K562 (cell line): ENCODE data around the gene FHIT. TPM values are rescaled to one million over a fixed set of nuclear protein-coding genes. Genes with fewer than 3 reads are reported as not detected.

Experiments used
- ATAC-seq: fragments of 200-7000 bp; cut with Tn5 transposase; 3 replicates; pipeline ENCODE4 v1.9.1; 2020; ENCODE audit warnings: moderate library complexity
- BruUV-seq: library from RNA; stranded (reverse); fragments of 400-500 nt; replicated peaks from 2 replicates; lab custom pipeline; 2021; lab: Mats Ljungman, UMichigan
- CTCF ChIA-PET: fragments of 300-600 bp; formaldehyde crosslinking; extraction: SDS; loops from one replicate; lab custom pipeline; 2021; ENCODE audit warnings: low intra/inter-chr PET ratio; lab: Yijun Ruan, JAX
- POLR2A ChIA-PET: fragments of 300-600, 350-650 bp; sonication (Branson Sonifier 250); formaldehyde crosslinking; extraction: SDS; loops from one replicate; lab custom pipeline; 2021; ENCODE audit warnings: antibody characterized with exemption, inconsistent platforms; lab: Yijun Ruan, JAX
- DNase-seq, 4 experiments: peaks; one replicate each; pipeline versions ENCODE4 v3.0.0 to v3.0.0-alpha.2; 2011 to 2018; ENCODE audit warnings: low spot score in 3 of 4, mixed read lengths in 3 of 4; ENCODE audit errors: extremely low read depth in 1 of 4
- FAIRE-seq: peaks from 2 replicates; lab custom pipeline; 2011; peaks lifted over from hg19 to GRCh38; lab: Jason Lieb, UNC
- H2AFZ ChIP-seq: 2 replicates; pipeline ENCODE4 v1.6.0; 2011; ENCODE audit warnings: low read depth, low read length, control low read depth, inconsistent platforms
- H3K27ac ChIP-seq: fragments of 200-600 bp; 3 replicates; pipeline ENCODE4 v1.8.0; 2011; ENCODE audit warnings: low read depth, mild to moderate bottlenecking, control low read depth, inconsistent platforms, low read length, moderate library complexity, mixed read lengths; ENCODE audit errors: extremely low read depth
- H3K27me3 ChIP-seq, 2 experiments: fragments of 300-600 bp in 1 of 2; 2 replicates in 1 of 2; 3 replicates in 1 of 2; pipeline versions ENCODE4 v1.6.0 to v1.8.0; 2011; ENCODE audit warnings: inconsistent platforms in 2 of 2, low read length in 2 of 2, mild to moderate bottlenecking in 1 of 2, mixed read lengths in 1 of 2, moderate library complexity in 1 of 2; ENCODE audit not compliant: control insufficient read depth in 2 of 2, insufficient read depth in 2 of 2
- H3K36me3 ChIP-seq: fragments of 300-600 bp; 3 replicates; pipeline ENCODE4 v1.8.0; 2011; ENCODE audit warnings: mild to moderate bottlenecking, low read length, inconsistent platforms; ENCODE audit not compliant: control insufficient read depth, insufficient read depth
- H3K4me1 ChIP-seq, 2 experiments: fragments of 200-600 bp in 1 of 2; replicated peaks in 1 of 2; 2 replicates in 1 of 2; 3 replicates in 1 of 2; pipeline versions ENCODE4 v1.5.1 to v1.8.0; 2011; ENCODE audit warnings: inconsistent platforms in 2 of 2, low read length in 2 of 2, mild to moderate bottlenecking in 1 of 2, mixed read lengths in 1 of 2, moderate library complexity in 1 of 2; ENCODE audit not compliant: control insufficient read depth in 2 of 2, insufficient read depth in 2 of 2
- H3K4me2 ChIP-seq: 2 replicates; pipeline ENCODE4 v1.6.1; 2011; ENCODE audit warnings: low read length, control low read depth, inconsistent platforms, mixed read lengths; ENCODE audit not compliant: insufficient read depth
- H3K4me3 ChIP-seq: fragments of 200-600 bp; sonication (generic), shearing (Covaris generic); 2 replicates; pipeline ENCODE4 v1.5.1; 2016; ENCODE audit warnings: control low read depth, inconsistent platforms
- H3K79me2 ChIP-seq: fragments of 200-600 bp; 3 replicates; pipeline ENCODE4 v1.8.0; 2011; ENCODE audit warnings: low read length, inconsistent platforms; ENCODE audit not compliant: control insufficient read depth, insufficient read depth
- H3K9ac ChIP-seq, 2 experiments: 2 replicates each; pipeline versions ENCODE4 v1.6.0 to v1.6.1; 2011; ENCODE audit warnings: low read depth in 2 of 2, low read length in 2 of 2, control low read depth in 1 of 2, inconsistent platforms in 1 of 2, mild to moderate bottlenecking in 1 of 2, mixed read lengths in 1 of 2; ENCODE audit not compliant: insufficient read depth in 1 of 2
- H3K9me1 ChIP-seq: one replicate; pipeline ENCODE4 v1.6.0; 2011; ENCODE audit warnings: inconsistent platforms, mild to moderate bottlenecking, low read length, moderate library complexity; ENCODE audit not compliant: control insufficient read depth, insufficient read depth
- H3K9me3 ChIP-seq: replicated peaks from 2 replicates; pipeline ENCODE4 v1.5.1; 2011; ENCODE audit warnings: low read depth, low read length, inconsistent platforms; ENCODE audit not compliant: control insufficient read depth, insufficient read depth
- H4K20me1 ChIP-seq: replicated peaks from 2 replicates; pipeline ENCODE4 v1.6.1; 2011; ENCODE audit warnings: low read length, inconsistent platforms, mixed read lengths; ENCODE audit not compliant: control insufficient read depth, insufficient read depth
- ARID1B ChIP-seq: fragments of 450-650 bp; IDR thresholded peaks from 2 replicates; pipeline ENCODE4 v1.6.1; 2016; ENCODE audit warnings: antibody characterized with exemption, mild to moderate bottlenecking, inconsistent platforms
- CBFA2T3 ChIP-seq: fragments of 450-650 bp; IDR thresholded peaks from 2 replicates; pipeline ENCODE4 v1.6.1; 2017
- DPF2 ChIP-seq: fragments of 450-650 bp; IDR thresholded peaks from 2 replicates; pipeline ENCODE4 v1.6.1; 2016
- EP300 ChIP-seq: IDR thresholded peaks from 2 replicates; pipeline ENCODE4 v1.6.1; 2012; ENCODE audit warnings: low read length, improper control_type of control experiment
- FOXJ2 ChIP-seq: fragments of 200-800 bp; sonication (Bioruptor generic); IDR thresholded peaks from 2 replicates; pipeline ENCODE4 v1.6.1; 2016; ENCODE audit warnings: missing genetic modification characterization, missing compliant biosample characterization
- MECOM ChIP-seq: fragments of 250-450 bp; sonication (Bioruptor Pico); IDR thresholded peaks from 2 replicates; pipeline ENCODE4 v1.8.0; 2022; ENCODE audit warnings: inconsistent platforms
- NCOR1 ChIP-seq: fragments of 450-650 bp; IDR thresholded peaks from 2 replicates; pipeline ENCODE4 v1.6.1; 2016; ENCODE audit warnings: mild to moderate bottlenecking, moderate library complexity
- POLR2AphosphoS5 ChIP-seq: IDR thresholded peaks from 2 replicates; pipeline ENCODE4 v1.6.1; 2011; ENCODE audit warnings: mild to moderate bottlenecking, low read depth, low read length, moderate library complexity; ENCODE audit not compliant: control insufficient read depth, insufficient read depth
- RFX1 ChIP-seq: fragments of 450-650 bp; IDR thresholded peaks from 2 replicates; pipeline ENCODE4 v1.6.1; 2016; ENCODE audit warnings: mild to moderate bottlenecking, moderate library complexity
- SMARCA4 ChIP-seq: fragments of 450-650 bp; IDR thresholded peaks from 2 replicates; pipeline ENCODE4 v1.6.1; 2016
- STAT5A ChIP-seq: IDR thresholded peaks from 2 replicates; pipeline ENCODE4 v1.6.1; 2012; ENCODE audit warnings: low read length, inconsistent platforms, borderline replicate concordance
- TAL1 ChIP-seq: fragments of 450-650 bp; IDR thresholded peaks from 2 replicates; pipeline ENCODE4 v1.6.1; 2016; ENCODE audit warnings: mild to moderate bottlenecking
- TEAD4 ChIP-seq, 2 experiments: sonication (generic) in 1 of 2; formaldehyde crosslinking in 1 of 2; IDR thresholded peaks; 2 replicates each; pipeline versions ENCODE4 v1.6.1 to v1.8.0; 2012 to 2022; ENCODE audit warnings: borderline replicate concordance in 1 of 2, inconsistent platforms in 1 of 2, low read length in 1 of 2, mild to moderate bottlenecking in 1 of 2, missing genetic modification reagents in 1 of 2
- VEZF1 ChIP-seq: fragments of 200-800 bp; sonication (Bioruptor generic); IDR thresholded peaks from 2 replicates; pipeline ENCODE4 v1.6.1; 2017; ENCODE audit warnings: missing genetic modification characterization, missing compliant biosample characterization
- ZBTB1 ChIP-seq: sonication (generic); formaldehyde crosslinking; IDR thresholded peaks from 2 replicates; pipeline ENCODE4 v1.8.1; 2023; ENCODE audit warnings: missing genetic modification reagents, low read depth, mild to moderate bottlenecking, borderline replicate concordance
- ZBTB33 ChIP-seq: sonication (generic); formaldehyde crosslinking; IDR thresholded peaks from 2 replicates; pipeline ENCODE4 v1.8.1; 2023; ENCODE audit warnings: mild to moderate bottlenecking, missing genetic modification reagents
- ZNF212 ChIP-seq: fragments of 450-650 bp; formaldehyde crosslinking; IDR thresholded peaks from 2 replicates; pipeline ENCODE4 v1.4.0; 2020; ENCODE audit warnings: mild to moderate bottlenecking
- WGBS: fragments of 100-300 bp; shearing (Covaris generic); methylation state at CpG from one replicate; pipeline ENCODE4 v1.1.6; 2016; ENCODE audit warnings: low coverage, mixed read lengths; ENCODE audit not compliant: insufficient coverage; ENCODE audit errors: missing lambda C conversion rate; 5-methylcytosine and 5-hydroxymethylcytosine counted together
- in situ Hi-C: fragments of 300-500 bp; cut with MboI; formaldehyde crosslinking; loops from 4 replicates; pipeline ENCODE4 v1.15.0; 2018; ENCODE audit warnings: inconsistent platforms, mixed read lengths
- intact Hi-C: fragments of 100-400 bp; cut with micrococcal nuclease; formaldehyde crosslinking; loops from 2 replicates; pipeline ENCODE4 v1.14.2; 2022
- polyA plus RNA-seq, 8 experiments: library from polyadenylated mRNA; depleted of rRNA in 4 of 8; stranded (reverse) in 5 of 8; unstranded in 3 of 8; fragments of >200 nt; fragmentation: Nextera tagmentation in 2 of 8; fragmentation: Illumina TruSeq in 1 of 8; extraction: Ambion mirVana in 2 of 8; extraction: Trizol in 1 of 8; gene quantifications; 2 replicates each; pipeline versions ENCODE4 v1.2.1 to v1.2.3, GENCODE V29; 2011 to 2014; ENCODE audit warnings: inconsistent platforms in 1 of 8, missing spikeins in 1 of 8
- total RNA-seq, 7 experiments: library from RNA; depleted of rRNA in 6 of 7; stranded (reverse); fragments of >200 nt in 6 of 7; fragmentation: Illumina TruSeq in 2 of 7; extraction: Trizol in 2 of 7; gene quantifications; 2 replicates each; pipeline versions ENCODE4 v1.2.1 to v1.2.3, GENCODE V29; 2011 to 2021; ENCODE audit warnings: low replicate concordance in 1 of 7

Gene FHIT
- total and polyA plus RNA-seq, 9 of the 15 experiments (the other 6 are each of a cell fraction or from before 2014, with no cell fraction given) = 1.7 to 9.1 (median 4.3) TPM

GRCh38 chr3:60298141-60298540, 953.1 kb downstream of the FHIT start:
- Histone ChIP-seq H3K27ac (no peak overlapping the region; the same call in 1 of the 3 replicates), H3K9ac (no peak overlapping the region), H3K4me2 (no peak overlapping the region; the same call in 1 of the 2 replicates), H2AFZ (no peak overlapping the region), H3K9me3 (0 out of 2 replicates have a peak, but pooled peaks cover 2% of the 10 kb centered on the region), H4K20me1 (no peaks in the 10 kb centered on the region), H3K4me1 (peaks cover 4 to 33% of the 10 kb centered on the region in 2 experiments; a peak in 4 of 5 replicates), H3K36me3 (no peaks in the 10 kb centered on the region), H3K4me3 (no peak overlapping the region), H3K79me2 (no peaks in the 10 kb centered on the region), H3K27me3 (no peaks in the 10 kb centered on the region), H3K9me1 (no peaks in the 10 kb centered on the region)
- DNase-seq (peak in 3 of 4 experiments; percentile 17 to 44 (median 24)), FAIRE-seq (no peak), ATAC-seq (peak; percentile 62; the same call in 2 of the 3 replicates)
- intact Hi-C loops (no loop called here), in situ Hi-C loops (no loop called here)
- BruUV-seq = no TSS peak
- TF ChIP-seq MECOM (0 out of 2 replicates have a peak, but pooled peaks have one; percentile 21), POLR2AphosphoS5 (peak; percentile 22; the same call in 1 of the 2 replicates), STAT5A (peak; percentile 29; the same call in 1 of the 2 replicates), DPF2 (0 out of 2 replicates have a peak, but pooled peaks have one; percentile 37), NCOR1 (no peak), ZBTB33 (CRISPR knock-in tag) (no peak), SMARCA4 (peak; percentile 52; the same call in 1 of the 2 replicates), RFX1 (peak; percentile 71), TAL1 (peak; percentile 53; the same call in 1 of the 2 replicates), CBFA2T3 (peak; percentile 55), FOXJ2 (tag) (peak; percentile 95), ARID1B (peak; percentile 70), EP300 (peak; percentile 70), TEAD4 (IDR thresholded peaks at IDR 0.05; ENCODE audit: low read length) (peak; percentile 83), TEAD4 (CRISPR knock-in tag; IDR thresholded peaks at IDR 0.05; ENCODE audit: borderline replicate concordance) (no peak), VEZF1 (peak; percentile 25; the same call in 1 of the 2 replicates), ZBTB1 (CRISPR knock-in tag) (no peak), ZNF212 (no peak)
- ChIA-PET POLR2A (no interaction called here), CTCF (no interaction called here)
- 19% methylated on average over 3 of the region's 3 CpGs for WGBS
